ENCODE results near the gene JAZF1.

Gene JAZF1

DNA sequence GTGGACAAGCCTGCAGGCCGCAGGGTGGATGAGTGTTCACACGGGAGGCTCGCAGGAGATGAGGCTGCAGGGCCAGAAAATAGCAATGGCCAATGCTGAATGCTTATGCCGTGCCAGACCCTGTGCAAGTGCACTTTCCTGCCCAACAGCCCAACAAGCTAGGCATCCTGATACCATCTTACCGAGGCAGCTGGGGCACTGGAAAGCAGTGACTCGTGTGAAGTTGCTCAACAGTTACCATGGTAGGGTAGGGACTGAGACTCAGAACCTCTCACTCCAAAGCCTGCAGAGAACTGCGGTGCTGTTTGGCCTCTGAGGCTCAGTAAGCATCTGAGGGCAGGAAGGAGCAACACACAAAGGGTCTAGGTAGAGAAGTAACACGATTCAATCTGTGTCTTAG, 43.7 kb downstream of the JAZF1 start:
- TF ChIP-seq POLR2AphosphoS5 (IDR thresholded peaks at IDR 0.05; ENCODE audit: low read depth, low read length), result no peak
- no peak for TF ChIP-seq REST (IDR thresholded peaks at IDR 0.05; ENCODE audit: insufficient read depth in 1 of 2, low read depth in 2 of 2, low read length in 2 of 2)
- no peak for TF ChIP-seq TAF1 (IDR thresholded peaks at IDR 0.05; ENCODE audit: borderline replicate concordance, insufficient read depth, low read length)
- TF ChIP-seq FOXP2 (optimal IDR thresholded peaks at IDR 0.05; ENCODE audit: borderline replicate concordance, extremely low read depth, extremely low read length, insufficient read depth), result no peak
- no peak for TF ChIP-seq SIN3A (IDR thresholded peaks at IDR 0.05; ENCODE audit: borderline replicate concordance, insufficient read depth, low read length)

- no peak for TF ChIP-seq POLR2AphosphoS5 (IDR thresholded peaks at IDR 0.05; ENCODE audit: low read depth, low read length)
- no peak for TF ChIP-seq FOXP2 (optimal IDR thresholded peaks at IDR 0.05; ENCODE audit: borderline replicate concordance, extremely low read depth, extremely low read length, insufficient read depth)
- TF ChIP-seq TAF1 (IDR thresholded peaks at IDR 0.05; ENCODE audit: borderline replicate concordance, insufficient read depth, low read length), result no peak
- no peak for TF ChIP-seq SIN3A (IDR thresholded peaks at IDR 0.05; ENCODE audit: borderline replicate concordance, insufficient read depth, low read length)
- TF ChIP-seq REST (IDR thresholded peaks at IDR 0.05; ENCODE audit: insufficient read depth in 1 of 2, low read depth in 2 of 2, low read length in 2 of 2), result no peak
Observed at GRCh38 chr7:28136420-28136819, 44.2 kb downstream of the JAZF1 start.

GRCh38 chr7:28135760-28136159, 44.8 kb downstream of the JAZF1 start:
- TF ChIP-seq FOXP2 (optimal IDR thresholded peaks at IDR 0.05; ENCODE audit: borderline replicate concordance, extremely low read depth, extremely low read length, insufficient read depth), result no peak
- no peak for TF ChIP-seq SIN3A (IDR thresholded peaks at IDR 0.05; ENCODE audit: borderline replicate concordance, insufficient read depth, low read length)
- no peak for TF ChIP-seq TAF1 (IDR thresholded peaks at IDR 0.05; ENCODE audit: borderline replicate concordance, insufficient read depth, low read length)
- TF ChIP-seq REST (IDR thresholded peaks at IDR 0.05; ENCODE audit: insufficient read depth in 1 of 2, low read depth in 2 of 2, low read length in 2 of 2), result no peak
- no peak for TF ChIP-seq POLR2AphosphoS5 (IDR thresholded peaks at IDR 0.05; ENCODE audit: low read depth, low read length)

DNA sequence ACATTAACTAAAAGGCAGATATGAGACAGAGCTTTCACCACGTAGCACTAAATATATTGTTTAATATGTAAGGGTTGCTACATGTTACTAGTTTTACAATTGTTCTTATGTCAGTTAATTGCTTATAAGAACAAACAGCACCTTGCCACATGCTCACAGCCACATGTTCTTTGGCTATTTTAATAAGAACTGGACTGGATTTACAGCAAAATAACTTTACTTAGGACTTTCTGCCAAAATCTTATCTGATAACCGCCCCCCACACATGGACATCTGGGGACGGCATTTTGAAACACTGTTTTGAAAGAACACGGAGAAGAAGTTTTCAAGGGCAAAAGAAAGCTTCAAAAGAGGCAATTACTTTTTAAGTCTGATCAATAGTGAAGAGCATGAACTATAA, 45.3 kb downstream of the JAZF1 start:
- TF ChIP-seq REST (IDR thresholded peaks at IDR 0.05; ENCODE audit: insufficient read depth in 1 of 2, low read depth in 2 of 2, low read length in 2 of 2), result no peak

GRCh38 chr7:28133872-28134271, 46.7 kb downstream of the JAZF1 start:
- TF ChIP-seq FOXP2 (optimal IDR thresholded peaks at IDR 0.05; ENCODE audit: borderline replicate concordance, extremely low read depth, extremely low read length, insufficient read depth) (no peak), TAF1 (IDR thresholded peaks at IDR 0.05; ENCODE audit: borderline replicate concordance, insufficient read depth, low read length) (no peak), POLR2AphosphoS5 (IDR thresholded peaks at IDR 0.05; ENCODE audit: low read depth, low read length) (no peak)
